ENCODE measurements around the gene SYK. TPM values are rescaled to one million over a fixed set of nuclear protein-coding genes. Genes with fewer than 3 reads are reported as not detected.
A peak's percentile ranks its signal among the peaks of the same experiment; 100 is the strongest.

Gene SYK
- total and polyA plus RNA-seq, 2 donors (not counting 1 experiment from before 2014, with no cell fraction given), result 60.3 to 242 TPM

- H3K9me3 Mint-ChIP-seq (ENCODE audit: insufficient read depth), result no peaks in the 10 kb centered on the region
- 95% methylated on average over 4 of the region's 4 CpGs for WGBS (ENCODE audit: insufficient coverage)
- H3K4me3 Mint-ChIP-seq, result no peak overlapping the region
- Histone ChIP-seq H3K4me3 (ENCODE audit: control extremely low read depth in 1 of 5, extremely low read depth in 1 of 5, insufficient read depth in 1 of 5, low read depth in 2 of 5, low read length in 4 of 5) (no peak overlapping the region), H3K4me2 (replicated peaks; ENCODE audit: low read depth, low read length, poor library complexity, severe bottlenecking) (no peak overlapping the region), H3K27ac (ENCODE audit: low read length in 2 of 2) (no peak overlapping the region), H3K4me1 (ENCODE audit: control insufficient read depth in 2 of 2, insufficient read depth in 2 of 2, low read length in 2 of 2) (no peaks in the 10 kb centered on the region), H3K36me3 (replicated peaks in 1 of 2; ENCODE audit: control extremely low read depth in 1 of 2, control insufficient read depth in 1 of 2, extremely low read depth in 1 of 2, insufficient read depth in 2 of 2, low read length in 1 of 2) (peaks cover 2 to 94% of the 10 kb centered on the region in 2 experiments), H4K20me1 (ENCODE audit: control insufficient read depth, insufficient read depth, low read length, poor library complexity, severe bottlenecking) (peaks cover 43% of the 10 kb centered on the region), H3K79me2 (ENCODE audit: control insufficient read depth, insufficient read depth, low read length) (peaks cover 14% of the 10 kb centered on the region), H3K9me3 (ENCODE audit: control extremely low read depth in 1 of 3, control insufficient read depth in 2 of 3, insufficient read depth in 1 of 3, low read length in 2 of 3) (no peaks in the 10 kb centered on the region), H3K27me3 (replicated peaks in 1 of 4; ENCODE audit: control extremely low read depth in 1 of 4, control insufficient read depth in 3 of 4, insufficient read depth in 4 of 4, low read length in 3 of 4) (no peaks in the 10 kb centered on the region), H3K9ac (ENCODE audit: low read length) (no peak overlapping the region), H2AFZ (ENCODE audit: insufficient read depth, low read depth, low read length, poor library complexity, severe bottlenecking) (no peak overlapping the region)
- ATAC-seq (ENCODE audit: low read depth), result no peak
- TF ChIP-seq EZH2 (IDR thresholded peaks at IDR 0.05; ENCODE audit: borderline replicate concordance, insufficient read depth, low read depth, low read length, poor library complexity, severe bottlenecking), result no peak
- TF ChIP-seq CTCF (IDR thresholded peaks at IDR 0.05), result no peak
- intact Hi-C loops (cut with micrococcal nuclease), result no loop called here
- no peak for DNase-seq
- H3K27me3 Mint-ChIP-seq, result no peaks in the 10 kb centered on the region
- CTCF ChIA-PET, result interaction anchor here (0.9 to 1.7 kb wide), 4 partner anchors 13 to 22 kb away, joined by 3 to 5 read pairs (median 4); no protein-coding TSS in a partner anchor
- H3K4me1 Mint-ChIP-seq, result no peaks in the 10 kb centered on the region
- no peak overlapping the region for H3K27ac Mint-ChIP-seq
- POLR2A ChIA-PET, result no interaction called here
Observed at GRCh38 chr9:90893706-90894105, 92.1 kb downstream of the SYK start.

- H3K27me3 ChIP-seq (replicated peaks in 1 of 4; ENCODE audit: control extremely low read depth in 1 of 4, control insufficient read depth in 3 of 4, insufficient read depth in 4 of 4, low read length in 3 of 4), result no peaks in the 10 kb centered on the region
- ATAC-seq (ENCODE audit: low read depth), result no peak
- no peak overlapping the region for H3K4me2 ChIP-seq (replicated peaks; ENCODE audit: low read depth, low read length, poor library complexity, severe bottlenecking)
- H3K27ac ChIP-seq (ENCODE audit: low read length in 2 of 2), result no peak overlapping the region
- WGBS (ENCODE audit: insufficient coverage), result 93% methylated on average over 12 of the region's 16 CpGs
- peaks cover 34% of the 10 kb centered on the region for H4K20me1 ChIP-seq (ENCODE audit: control insufficient read depth, insufficient read depth, low read length, poor library complexity, severe bottlenecking)
- no peak overlapping the region for H3K4me3 ChIP-seq (ENCODE audit: control extremely low read depth in 1 of 5, extremely low read depth in 1 of 5, insufficient read depth in 1 of 5, low read depth in 2 of 5, low read length in 4 of 5)
- Mint-ChIP-seq H3K9me3 (ENCODE audit: insufficient read depth) (no peaks in the 10 kb centered on the region), H3K27ac (peak overlapping the region; percentile 24), H3K27me3 (no peaks in the 10 kb centered on the region), H3K4me3 (no peak overlapping the region), H3K4me1 (no peaks in the 10 kb centered on the region)
- no peak for DNase-seq
- H3K9me3 ChIP-seq (ENCODE audit: control extremely low read depth in 1 of 3, control insufficient read depth in 2 of 3, insufficient read depth in 1 of 3, low read length in 2 of 3), result peaks cover 0 to 3% (median 0%) of the 10 kb centered on the region in 3 donors
- CTCF ChIA-PET, result interaction anchor here (1.7 kb wide), 2 partner anchors 11 to 24 kb away, joined by 3 to 4 read pairs; no protein-coding TSS in a partner anchor
- intact Hi-C loops (cut with micrococcal nuclease), result no loop called here
- no peaks in the 10 kb centered on the region for H3K79me2 ChIP-seq (ENCODE audit: control insufficient read depth, insufficient read depth, low read length)
- POLR2A ChIA-PET, result no interaction called here
- no peak overlapping the region for H3K9ac ChIP-seq (ENCODE audit: low read length)
- peaks cover 7 to 89% of the 10 kb centered on the region in 2 experiments for H3K36me3 ChIP-seq (replicated peaks in 1 of 2; ENCODE audit: control extremely low read depth in 1 of 2, control insufficient read depth in 1 of 2, extremely low read depth in 1 of 2, insufficient read depth in 2 of 2, low read length in 1 of 2)
- peak; percentile 49 for TF ChIP-seq CTCF (IDR thresholded peaks at IDR 0.05)
- TF ChIP-seq EZH2 (IDR thresholded peaks at IDR 0.05; ENCODE audit: borderline replicate concordance, insufficient read depth, low read depth, low read length, poor library complexity, severe bottlenecking), result no peak
- H2AFZ ChIP-seq (ENCODE audit: insufficient read depth, low read depth, low read length, poor library complexity, severe bottlenecking), result no peak overlapping the region
- no peaks in the 10 kb centered on the region for H3K4me1 ChIP-seq (ENCODE audit: control insufficient read depth in 2 of 2, insufficient read depth in 2 of 2, low read length in 2 of 2)
Observed at GRCh38 chr9:90894986-90895687, 93.5 kb downstream of the SYK start.

All from B cell (primary cell).